ENCODE data around the gene SAMD15. TPM values are rescaled to one million over a fixed set of nuclear protein-coding genes. Genes with fewer than 3 reads are reported as not detected.

SAMD15 gene
- total and polyA plus RNA-seq, 2 donors (not counting 3 experiments of a cell fraction or from before 2014, with no cell fraction given) = 0.10 to 1.1 TPM

DNA sequence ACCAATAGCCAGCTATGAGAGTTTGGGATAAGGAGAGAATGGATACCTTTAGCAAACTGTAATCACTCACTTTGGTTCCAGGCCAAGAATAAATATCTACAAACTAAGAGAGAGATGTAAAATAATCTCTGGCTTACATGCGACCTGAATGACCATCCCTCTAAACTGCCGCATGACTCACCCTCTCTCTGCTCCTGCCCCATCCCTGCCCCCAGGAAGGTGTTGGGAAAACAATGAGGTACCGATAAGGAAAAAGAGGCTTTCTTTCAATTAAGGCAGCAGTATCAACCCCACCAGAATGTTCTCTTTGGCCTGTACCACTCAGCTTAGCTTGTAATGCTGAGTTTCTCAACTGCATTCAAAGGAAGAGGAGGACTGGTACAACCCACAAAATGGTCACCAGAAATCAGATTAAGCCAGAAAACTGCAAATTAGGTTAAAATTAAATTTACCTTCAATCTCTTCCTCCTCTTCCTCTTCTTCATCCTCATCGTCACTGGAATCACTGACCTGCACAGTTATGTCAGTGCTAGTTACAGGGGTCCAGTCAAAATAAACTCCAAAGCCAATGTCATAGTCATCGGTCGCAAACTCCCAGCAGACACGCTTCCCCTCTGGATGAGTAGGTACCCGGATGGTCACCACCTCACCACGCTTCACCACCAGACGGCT is 34.3 kb upstream of the SAMD15 start:
- H3K9me3 ChIP-seq (replicated peaks; ENCODE audit: control insufficient read depth, insufficient read depth, low read length) = no peaks in the 10 kb centered on the region
- H3K4me2 ChIP-seq (ENCODE audit: insufficient read depth, low read length) = no peak overlapping the region
- POLR2A ChIA-PET = no interaction called here
- no TSS peak for BruUV-seq (replicated peaks)
- dilution Hi-C loops (cut with MboI; ENCODE audit: extremely low pct_ligation_motif_present, low sequenced_read_pairs) = no loop called here
- H3K27me3 ChIP-seq (ENCODE audit: control insufficient read depth in 2 of 2, insufficient read depth in 2 of 2, low read length in 2 of 2) = no peaks in the 10 kb centered on the region
- CTCF ChIA-PET = interaction anchor here (0.8 kb wide), 1 partner anchor 22 kb away, joined by 3 read pairs; the partner anchor contains the start of genes GSTZ1 and POMT2
- H3K36me3 ChIP-seq (ENCODE audit: control insufficient read depth in 2 of 2, extremely low read depth in 1 of 2, insufficient read depth in 2 of 2, low read length in 2 of 2) = peaks cover 0 to 3% of the 10 kb centered on the region in 2 experiments
- no peaks in the 10 kb centered on the region for H3K9me1 ChIP-seq (replicated peaks; ENCODE audit: control insufficient read depth, extremely low read depth, insufficient read depth, low read length)
- TF ChIP-seq POLR2AphosphoS5 (IDR thresholded peaks at IDR 0.05; ENCODE audit: insufficient read depth, low read depth, low read length) (no peak), GATA2 (IDR thresholded peaks at IDR 0.05; ENCODE audit: insufficient read depth, insufficient read length, low read depth, low read length) (no peak), POLR2A (IDR thresholded peaks at IDR 0.05; ENCODE audit: low read depth, low read length) (no peak), MYC (IDR thresholded peaks at IDR 0.05; ENCODE audit: low read depth, low read length) (no peak)
- TF ChIP-seq, protein P1, sequence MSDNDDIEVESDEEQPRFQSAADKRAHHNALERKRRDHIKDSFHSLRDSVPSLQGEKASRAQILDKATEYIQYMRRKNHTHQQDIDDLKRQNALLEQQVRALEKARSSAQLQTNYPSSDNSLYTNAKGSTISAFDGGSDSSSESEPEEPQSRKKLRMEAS (IDR thresholded peaks at IDR 0.05; ENCODE audit: insufficient read depth, insufficient read length) = no peak
- TF ChIP-seq, protein P2, sequence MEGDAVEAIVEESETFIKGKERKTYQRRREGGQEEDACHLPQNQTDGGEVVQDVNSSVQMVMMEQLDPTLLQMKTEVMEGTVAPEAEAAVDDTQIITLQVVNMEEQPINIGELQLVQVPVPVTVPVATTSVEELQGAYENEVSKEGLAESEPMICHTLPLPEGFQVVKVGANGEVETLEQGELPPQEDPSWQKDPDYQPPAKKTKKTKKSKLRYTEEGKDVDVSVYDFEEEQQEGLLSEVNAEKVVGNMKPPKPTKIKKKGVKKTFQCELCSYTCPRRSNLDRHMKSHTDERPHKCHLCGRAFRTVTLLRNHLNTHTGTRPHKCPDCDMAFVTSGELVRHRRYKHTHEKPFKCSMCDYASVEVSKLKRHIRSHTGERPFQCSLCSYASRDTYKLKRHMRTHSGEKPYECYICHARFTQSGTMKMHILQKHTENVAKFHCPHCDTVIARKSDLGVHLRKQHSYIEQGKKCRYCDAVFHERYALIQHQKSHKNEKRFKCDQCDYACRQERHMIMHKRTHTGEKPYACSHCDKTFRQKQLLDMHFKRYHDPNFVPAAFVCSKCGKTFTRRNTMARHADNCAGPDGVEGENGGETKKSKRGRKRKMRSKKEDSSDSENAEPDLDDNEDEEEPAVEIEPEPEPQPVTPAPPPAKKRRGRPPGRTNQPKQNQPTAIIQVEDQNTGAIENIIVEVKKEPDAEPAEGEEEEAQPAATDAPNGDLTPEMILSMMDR (IDR thresholded peaks at IDR 0.05; ENCODE audit: extremely low read depth in 1 of 2, insufficient read depth in 1 of 2, low read depth in 1 of 2, low read length in 2 of 2) = no peak
- H3K4me3 ChIP-seq (replicated peaks in 1 of 3; ENCODE audit: insufficient read depth in 1 of 3, low read depth in 1 of 3, low read length in 3 of 3) = no peak overlapping the region
- no peak overlapping the region for H3K27ac ChIP-seq (ENCODE audit: insufficient read depth, low read depth, low read length)
- FAIRE-seq (no peak), DNase-seq (ENCODE audit: low read depth, low spot score) (no peak)
- intact Hi-C loops (cut with micrococcal nuclease) = no loop called here
- H4K20me1 ChIP-seq (replicated peaks; ENCODE audit: control insufficient read depth, extremely low read depth, insufficient read depth, low read length) = no peaks in the 10 kb centered on the region
- no peak overlapping the region for H2AFZ ChIP-seq (ENCODE audit: low read depth, low read length)
- no peak overlapping the region for H3K9ac ChIP-seq (replicated peaks; ENCODE audit: extremely low read depth, insufficient read depth, low read length)
- no peaks in the 10 kb centered on the region for H3K79me2 ChIP-seq (ENCODE audit: control insufficient read depth, insufficient read depth, low read length)
- H3K4me1 ChIP-seq (ENCODE audit: control insufficient read depth, extremely low read depth, insufficient read depth, low read length) = no peaks in the 10 kb centered on the region

Measured in endothelial cell of umbilical vein (primary cell).